SU-DHL-6 (cell line): Measurements from ENCODE around the gene SLCO2B1.

Source experiments
- H2AFZ ChIP-seq: fragments of 200-600 bp; sonication (generic); 2 replicates; pipeline ENCODE4 v1.6.1; 2014; ENCODE audit warnings: low read depth, mild to moderate bottlenecking, moderate library complexity, mixed read lengths, antibody characterized with exemption, low read length; ENCODE audit not compliant: severe bottlenecking
- H3F3A ChIP-seq: fragments of 200-600 bp; shearing (Covaris generic); 2 replicates; pipeline ENCODE4 v1.6.0; 2016; ENCODE audit warnings: antibody characterized with exemption, mild to moderate bottlenecking; ENCODE audit not compliant: insufficient read depth
- H3K27ac ChIP-seq: fragments of 200-600 bp; sonication (generic); 2 replicates; pipeline ENCODE4 v1.5.1; 2016; ENCODE audit warnings: low read depth, mild to moderate bottlenecking, low read length, moderate library complexity, mixed read lengths
- H3K27me3 ChIP-seq: fragments of 200-600 bp; sonication (generic), shearing (Covaris generic); 2 replicates; pipeline ENCODE4 v1.6.0; 2014; ENCODE audit warnings: mild to moderate bottlenecking, low read length
- H3K36me3 ChIP-seq: fragments of 200-600 bp; sonication (generic); 2 replicates; pipeline ENCODE4 v1.6.1; 2014; ENCODE audit warnings: mild to moderate bottlenecking, low read length, mixed read lengths
- H3K4me2 ChIP-seq: fragments of 300-600, 200-600 bp; shearing (Covaris generic), sonication (generic); 2 replicates; pipeline ENCODE4 v1.6.0; 2014; ENCODE audit warnings: low read length, low read depth, mild to moderate bottlenecking; ENCODE audit not compliant: poor library complexity, severe bottlenecking
- H3K4me3 ChIP-seq: fragments of 200-600 bp; sonication (generic); 2 replicates; pipeline ENCODE4 v1.5.1; 2014; ENCODE audit warnings: antibody characterized with exemption, low read length, mild to moderate bottlenecking, mixed read lengths; ENCODE audit not compliant: insufficient read depth, poor library complexity, severe bottlenecking
- H3K79me2 ChIP-seq: fragments of 200-600 bp; sonication (generic); 2 replicates; pipeline ENCODE4 v1.6.1; 2014; ENCODE audit warnings: mild to moderate bottlenecking, low read length, moderate library complexity; ENCODE audit not compliant: insufficient read depth
- H3K9ac ChIP-seq: fragments of 200-600 bp; sonication (generic); 2 replicates; pipeline ENCODE4 v1.7.0; 2014; ENCODE audit warnings: mild to moderate bottlenecking, low read length
- H3K9me2 ChIP-seq: fragments of 200-600 bp; sonication (generic); replicated peaks from 2 replicates; pipeline ENCODE4 v1.6.1; 2014; ENCODE audit warnings: low read length; ENCODE audit not compliant: insufficient read depth
- H3K9me3 ChIP-seq: fragments of 200-600 bp; sonication (generic); 2 replicates; pipeline ENCODE4 v1.6.1; 2014; ENCODE audit warnings: low read length, mixed read lengths; ENCODE audit not compliant: insufficient read depth
- H4K20me1 ChIP-seq: fragments of 200-600 bp; sonication (generic); 2 replicates; pipeline ENCODE4 v1.6.1; 2014; ENCODE audit warnings: low read depth, mild to moderate bottlenecking, antibody characterized with exemption, low read length, moderate library complexity, mixed read lengths
- CTCF ChIP-seq: fragments of 200-600 bp; sonication (generic); IDR thresholded peaks from one replicate; pipeline ENCODE4 v1.5.1; 2017; ENCODE audit warnings: antibody characterized with exemption, mild to moderate bottlenecking, low read length, moderate library complexity; ENCODE audit not compliant: insufficient read depth, poor library complexity, severe bottlenecking
- EZH2phosphoT487 ChIP-seq: fragments of 200-600 bp; sonication (generic), shearing (Covaris generic); conservative IDR thresholded peaks from 2 replicates; pipeline ENCODE4 v1.6.1; 2018; ENCODE audit warnings: mild to moderate bottlenecking, antibody characterized with exemption, low read length, moderate library complexity, mixed read lengths

SLCO2B1 gene

GRCh38 chr11:75174781-75175370 is 24.0 kb downstream of the SLCO2B1 start:
- H3K4me3 ChIP-seq, result no peak overlapping the region
- H3K4me2 ChIP-seq, result no peak overlapping the region

GRCh38 chr11:75182664-75183063 is 31.8 kb downstream of the SLCO2B1 start:
- TF ChIP-seq CTCF (no peak), EZH2phosphoT487 (no peak)
- H3K4me2 ChIP-seq, result no peak overlapping the region

More at GRCh38 chr11:75174781-75175370, 24.0 kb downstream of the SLCO2B1 start:
- TF ChIP-seq EZH2phosphoT487 (no peak), CTCF (no peak)
- Histone ChIP-seq H3K9ac (no peak overlapping the region), H3K9me2 (no peaks in the 10 kb centered on the region), H4K20me1 (no peaks in the 10 kb centered on the region), H3K36me3 (no peaks in the 10 kb centered on the region), H3K79me2 (no peaks in the 10 kb centered on the region), H3K9me3 (no peaks in the 10 kb centered on the region), H3K27ac (no peak overlapping the region), H3K27me3 (no peaks in the 10 kb centered on the region), H2AFZ (peak overlapping the region; percentile 64), H3F3A (no peaks in the 10 kb centered on the region)

GRCh38 chr11:75184051-75184450 is 33.1 kb downstream of the SLCO2B1 start:
- no peaks in the 10 kb centered on the region for H3K9me2 ChIP-seq
- no peak overlapping the region for H3K4me2 ChIP-seq
- H3K79me2 ChIP-seq, result no peaks in the 10 kb centered on the region
- H3K4me3 ChIP-seq, result no peak overlapping the region
- H4K20me1 ChIP-seq, result no peaks in the 10 kb centered on the region
- H3F3A ChIP-seq, result no peaks in the 10 kb centered on the region
- no peaks in the 10 kb centered on the region for H3K9me3 ChIP-seq
- H2AFZ ChIP-seq, result no peak overlapping the region
- TF ChIP-seq CTCF, result no peak
- TF ChIP-seq EZH2phosphoT487, result no peak
- H3K27me3 ChIP-seq, result no peaks in the 10 kb centered on the region
- H3K27ac ChIP-seq, result no peak overlapping the region
- H3K36me3 ChIP-seq, result no peaks in the 10 kb centered on the region
- H3K9ac ChIP-seq, result no peak overlapping the region

More at GRCh38 chr11:75182664-75183063, 31.8 kb downstream of the SLCO2B1 start:
- H3K9ac ChIP-seq, result no peak overlapping the region
- H3K79me2 ChIP-seq, result no peaks in the 10 kb centered on the region
- H3K9me2 ChIP-seq, result no peaks in the 10 kb centered on the region
- H4K20me1 ChIP-seq, result no peaks in the 10 kb centered on the region
- H2AFZ ChIP-seq, result no peak overlapping the region
- no peaks in the 10 kb centered on the region for H3K9me3 ChIP-seq
- H3K36me3 ChIP-seq, result no peaks in the 10 kb centered on the region
- H3K27me3 ChIP-seq, result no peaks in the 10 kb centered on the region
- no peak overlapping the region for H3K4me3 ChIP-seq
- no peak overlapping the region for H3K27ac ChIP-seq
- no peaks in the 10 kb centered on the region for H3F3A ChIP-seq
